T47D (cell line): ENCODE data around the gene ABHD17A.

Source experiments
- DNase-seq, 2 experiments: peaks; one replicate each; pipeline versions ENCODE4 v3.0.0 to v3.0.0-alpha.2; 2011 to 2012; ENCODE audit warnings: low read depth in 1 of 2, low spot score in 1 of 2
- JUND ChIP-seq: IDR thresholded peaks from 2 replicates; pipeline ENCODE4 v1.6.1; 2012; ENCODE audit warnings: low read depth
- in situ Hi-C: cut with HindIII; loops from 2 replicates; pipeline ENCODE4 v1.10.0; 2016; ENCODE audit warnings: low sequenced_read_pairs, low pct_unique_long_range_greater_than_20kb

ABHD17A gene

GRCh38 chr19:1828279-1829238 is 56.7 kb downstream of the ABHD17A start:
- in situ Hi-C loops: no loop called here

GRCh38 chr19:1827566-1828278 is 57.6 kb downstream of the ABHD17A start:
- in situ Hi-C loops: no loop called here
- no peak for TF ChIP-seq JUND
- no peak for DNase-seq

More at GRCh38 chr19:1828279-1829238, 56.7 kb downstream of the ABHD17A start:
- TF ChIP-seq JUND: no peak
- DNase-seq: no peak
